SK-N-MC (cell line): ENCODE data around the gene PRDM16.

Experiments
- EZH2 ChIP-seq: fragments of 200-600 bp; sonication (generic); IDR thresholded peaks from one replicate; pipeline ENCODE4 v1.6.1; 2017; ENCODE audit warnings: antibody characterized with exemption
- FOXP2 ChIP-seq: optimal IDR thresholded peaks from 2 replicates; pipeline ENCODE3; 2011; ENCODE audit warnings: mild to moderate bottlenecking, moderate library complexity; ENCODE audit not compliant: insufficient read depth; ENCODE audit errors: extremely low read length, control extremely low read depth

DNA sequence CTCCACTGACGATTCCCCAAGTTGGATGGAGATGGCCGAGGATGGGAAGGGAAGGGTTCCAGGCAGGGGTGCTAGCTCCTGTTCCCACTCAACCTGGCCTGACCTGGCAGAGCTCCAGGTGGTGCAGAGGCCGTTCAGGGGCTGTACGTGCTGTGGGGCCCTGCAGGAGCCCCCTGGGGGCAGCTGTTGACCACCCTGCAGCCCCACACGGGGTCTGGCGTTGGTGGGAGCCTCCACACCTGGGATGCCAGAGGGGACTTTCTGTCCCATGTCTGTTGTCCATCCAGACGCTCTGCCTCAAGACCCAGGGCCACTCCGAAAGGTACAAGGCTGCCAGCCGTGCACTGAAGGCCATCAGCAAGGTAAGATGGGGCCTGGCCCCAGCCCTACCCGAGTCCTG is 405.4 kb downstream of the PRDM16 start:
- TF ChIP-seq FOXP2 = no peak
- no peak for TF ChIP-seq EZH2
